ENCODE measurements around the gene NR2E1.

Gene NR2E1

DNA sequence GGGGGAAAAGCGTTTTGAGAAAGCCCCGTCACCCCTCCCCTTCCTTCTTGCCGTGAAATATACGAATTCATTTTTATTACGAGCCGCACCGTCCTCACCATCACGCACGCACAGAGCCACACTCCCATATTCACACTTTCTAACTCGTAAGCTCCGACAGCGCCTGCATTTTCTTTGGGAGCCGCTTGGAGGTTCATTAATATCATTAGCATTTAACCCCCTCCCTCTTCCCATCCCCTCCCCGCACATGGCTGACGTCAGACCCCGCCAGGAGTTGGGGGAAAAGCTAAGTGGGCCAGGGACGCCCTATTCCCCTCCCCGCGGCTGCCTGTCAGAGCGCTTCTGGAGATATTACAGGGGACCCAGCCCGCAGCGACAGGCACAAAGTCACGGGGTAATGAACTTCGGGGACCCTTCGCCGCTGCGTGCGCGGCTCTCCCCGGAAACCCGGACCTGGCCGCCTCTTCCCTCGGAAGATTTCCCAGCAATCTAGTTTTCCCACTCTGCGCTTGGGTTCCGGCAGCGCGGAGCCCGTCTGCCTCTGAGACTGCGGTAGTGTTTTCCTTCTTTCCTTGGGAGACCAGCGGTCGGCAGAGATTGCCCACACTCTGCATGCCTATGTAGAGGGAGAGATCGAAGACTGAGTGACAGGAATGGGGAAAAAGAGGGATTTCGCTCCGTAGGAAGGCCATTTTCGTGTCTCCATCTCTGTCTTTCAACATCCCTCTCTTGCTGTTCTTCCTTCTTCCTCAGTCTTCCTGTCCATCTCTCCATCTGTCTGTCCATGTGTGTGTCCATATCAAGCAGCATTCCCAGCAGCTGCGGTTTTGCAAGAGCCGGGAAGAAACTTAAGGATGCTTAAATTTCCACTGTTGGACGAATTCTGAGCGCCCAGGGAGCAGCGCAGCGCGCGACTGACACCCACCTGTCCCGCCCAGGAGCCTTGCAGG is at the start of gene NR2E1:
Gene NR2E1, plus strand, starts transcription at position 309 of the 950 bp plus-strand sequence. CDS start 744 bp downstream, outside the sequence.
- no peak for DNase-seq (ENCODE audit: low read depth in 1 of 2, low spot score in 1 of 2)

DNA sequence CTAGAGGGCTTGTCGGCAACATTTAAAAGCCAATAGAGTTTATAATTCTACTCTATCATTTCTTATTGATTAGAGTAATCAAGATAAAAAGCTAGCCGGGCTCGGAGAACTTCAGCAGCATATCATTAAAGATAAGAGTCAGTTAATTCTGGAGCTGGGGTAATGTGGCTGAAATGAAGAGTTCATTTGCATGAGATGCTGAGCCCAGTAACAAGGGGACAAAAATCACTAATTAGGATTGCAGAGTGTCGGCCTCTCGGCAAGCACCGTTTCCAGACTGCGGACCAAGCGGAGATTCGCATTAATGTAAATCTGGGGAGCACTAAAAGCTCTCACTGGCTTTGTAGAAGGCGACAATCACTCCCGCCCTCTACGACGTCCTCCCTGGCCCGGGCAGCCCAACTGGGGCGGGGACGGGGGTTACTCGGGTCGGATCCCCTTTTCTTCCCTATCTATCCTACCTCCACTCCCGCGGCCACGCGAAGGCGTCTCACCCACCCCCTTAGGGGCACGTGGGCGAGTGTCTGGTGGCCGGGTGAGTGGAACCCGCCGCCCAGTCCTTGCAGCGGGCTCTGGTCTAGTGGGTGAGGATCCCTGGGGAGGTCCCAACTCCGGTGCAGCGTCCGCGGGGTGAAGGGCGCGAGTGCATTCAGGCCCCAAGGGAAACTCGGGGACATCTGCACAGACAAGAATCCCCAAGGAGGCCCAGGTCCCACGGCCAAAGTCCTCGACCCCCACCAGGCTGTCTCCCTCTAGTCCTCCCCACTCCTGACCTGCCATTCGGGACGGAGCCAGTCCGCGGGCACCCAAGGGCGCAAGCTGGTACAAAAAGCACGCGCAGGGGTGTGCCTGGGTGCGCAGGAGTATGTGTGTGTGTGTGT is 49.0 kb upstream of the NR2E1 start:
- no peak for DNase-seq (ENCODE audit: low read depth in 1 of 2, low spot score in 1 of 2)

DNA sequence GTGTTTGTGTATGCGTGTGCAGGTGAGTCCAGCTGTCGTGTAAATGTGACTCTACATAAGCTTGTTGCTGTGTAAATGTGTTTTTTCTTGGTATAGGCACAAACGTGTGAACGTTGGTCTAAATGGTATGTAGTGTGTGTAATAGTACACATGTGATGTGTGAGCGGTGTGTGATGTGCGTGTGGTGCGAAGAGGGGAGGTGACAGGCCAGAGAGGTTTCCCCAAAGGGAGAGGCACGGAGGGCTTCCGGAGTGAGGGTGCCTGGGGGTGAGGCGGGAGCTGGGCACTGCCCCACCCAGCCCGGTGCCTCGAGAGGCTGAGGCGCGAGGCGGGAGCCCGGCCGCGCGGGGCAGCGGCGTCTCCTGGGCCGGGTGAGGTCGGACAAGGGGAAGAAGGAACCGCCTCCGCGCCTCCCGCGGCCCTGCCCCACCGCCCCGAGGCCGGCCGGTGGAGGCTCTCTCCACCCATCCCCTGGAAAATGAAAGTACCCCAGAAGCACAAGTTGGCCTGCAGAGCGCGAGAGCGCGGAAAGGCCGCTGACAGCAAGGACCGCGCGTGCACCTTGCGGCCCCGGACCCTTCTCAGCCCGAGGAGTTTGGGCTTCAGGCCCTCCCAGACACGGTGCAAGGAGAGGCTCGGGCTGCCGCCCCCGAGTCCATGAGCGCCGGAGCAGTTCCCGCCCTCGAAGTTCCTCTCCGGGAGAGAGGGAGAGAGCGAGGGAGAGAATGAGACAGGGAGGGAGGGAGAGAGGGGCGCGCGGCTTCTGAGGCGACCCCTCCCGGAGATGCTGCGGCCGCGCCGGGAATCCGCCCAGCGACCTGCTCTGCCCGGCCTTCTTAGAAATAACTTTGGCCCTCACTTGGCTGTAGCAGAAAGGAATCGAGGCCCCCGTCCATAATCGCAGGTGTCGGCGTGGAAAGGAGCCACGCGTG is 48.1 kb upstream of the NR2E1 start:
- no peak for DNase-seq (ENCODE audit: low read depth in 1 of 2, low spot score in 1 of 2)

DNA sequence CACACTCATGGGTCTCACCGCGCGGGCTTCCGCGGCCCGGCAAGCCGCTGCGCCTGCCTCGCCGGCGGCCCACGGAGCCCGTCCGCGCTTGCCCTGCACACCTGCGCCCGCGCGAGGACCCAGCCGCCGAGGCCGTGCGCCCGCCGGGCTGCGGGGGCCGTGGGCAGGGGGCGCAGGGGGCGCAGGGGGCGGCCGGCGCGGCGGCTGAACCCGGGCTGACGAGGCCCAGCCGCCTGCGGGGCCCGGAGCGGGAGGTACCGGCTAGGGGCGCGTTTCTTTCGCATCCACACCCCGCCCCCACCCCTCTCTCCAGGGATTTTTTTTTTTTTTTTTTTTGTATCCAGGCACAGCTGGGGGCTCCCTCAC is 47.5 kb upstream of the NR2E1 start:
- DNase-seq (ENCODE audit: low read depth in 1 of 2, low spot score in 1 of 2): no peak

- no peak for DNase-seq (ENCODE audit: low read depth in 1 of 2, low spot score in 1 of 2)
These were observed 46.7 kb upstream of the NR2E1 start for GRCh38 chr6:108118810-108119768.

- no peak for DNase-seq (ENCODE audit: low read depth in 1 of 2, low spot score in 1 of 2)
These were observed 46.1 kb upstream of the NR2E1 start for GRCh38 chr6:108119769-108120141.

GRCh38 chr6:108120311-108120710 is 45.5 kb upstream of the NR2E1 start:
- no peak for DNase-seq (ENCODE audit: low read depth in 1 of 2, low spot score in 1 of 2)

DNA sequence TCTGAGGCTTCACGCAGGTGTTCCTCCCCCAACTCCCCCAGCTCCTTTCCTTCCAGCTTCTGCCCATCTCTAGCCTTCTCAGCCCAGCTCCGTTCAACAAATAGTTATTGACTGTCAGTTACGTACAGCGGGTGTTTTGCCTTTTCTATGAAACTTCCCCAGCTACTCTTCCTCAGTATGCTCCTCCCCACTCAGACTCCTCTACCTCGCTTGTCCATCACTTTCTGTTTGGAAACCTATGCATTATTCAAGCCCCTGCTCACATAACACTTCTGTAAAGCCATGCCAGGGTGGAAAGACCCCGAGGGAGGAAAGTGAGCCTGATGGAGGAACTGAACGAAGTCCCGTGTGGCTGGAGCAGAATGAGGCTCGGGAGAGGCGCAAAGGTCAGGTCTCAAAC is 44.2 kb upstream of the NR2E1 start:
- no peak for DNase-seq (ENCODE audit: low read depth in 1 of 2, low spot score in 1 of 2)

GRCh38 chr6:108123481-108123929 is 42.3 kb upstream of the NR2E1 start:
- no peak for DNase-seq (ENCODE audit: low read depth in 1 of 2, low spot score in 1 of 2)

- no peak for DNase-seq (ENCODE audit: low read depth in 1 of 2, low spot score in 1 of 2)
These were observed 41.9 kb upstream of the NR2E1 start for GRCh38 chr6:108123946-108124345.

DNA sequence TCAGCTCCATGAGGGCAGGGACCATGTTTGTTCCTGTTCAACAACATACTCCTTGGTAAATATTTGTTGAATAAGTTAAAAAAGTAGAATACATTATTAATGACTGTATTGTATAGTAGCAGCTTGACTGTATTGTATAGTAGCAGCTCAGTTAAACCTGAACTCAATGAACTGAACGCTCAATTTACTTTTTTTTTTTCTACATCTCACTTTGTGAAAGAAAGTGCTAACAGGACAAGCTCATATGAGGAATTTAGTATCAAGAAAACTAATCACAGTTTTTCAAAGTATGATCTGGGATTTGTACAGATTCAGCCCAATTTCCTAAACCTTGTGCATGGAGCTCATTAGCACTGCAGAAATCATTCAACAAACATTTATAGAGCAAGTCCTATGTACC is 38.8 kb upstream of the NR2E1 start:
- no peak for DNase-seq (ENCODE audit: low read depth in 1 of 2, low spot score in 1 of 2)

DNA sequence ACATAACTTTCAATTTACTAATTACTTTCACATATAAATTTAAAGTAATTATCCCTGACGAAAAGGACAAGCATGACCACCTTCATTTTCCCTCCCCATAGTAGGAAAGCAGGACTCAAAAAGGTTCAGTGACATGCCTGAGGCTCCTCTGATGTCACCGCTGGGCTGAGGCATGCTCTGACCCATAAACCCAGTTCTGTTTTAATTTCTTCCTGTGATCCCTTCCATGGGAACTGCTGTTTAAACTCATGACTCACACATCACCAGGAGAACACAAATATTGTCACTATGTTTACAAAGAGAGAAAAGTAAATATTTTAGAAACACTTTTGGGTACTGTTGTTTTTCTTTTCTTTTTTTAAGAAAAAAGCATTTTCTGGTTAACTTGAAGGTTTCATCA is 38.0 kb upstream of the NR2E1 start:
- no peak for DNase-seq (ENCODE audit: low read depth in 1 of 2, low spot score in 1 of 2)

DNA sequence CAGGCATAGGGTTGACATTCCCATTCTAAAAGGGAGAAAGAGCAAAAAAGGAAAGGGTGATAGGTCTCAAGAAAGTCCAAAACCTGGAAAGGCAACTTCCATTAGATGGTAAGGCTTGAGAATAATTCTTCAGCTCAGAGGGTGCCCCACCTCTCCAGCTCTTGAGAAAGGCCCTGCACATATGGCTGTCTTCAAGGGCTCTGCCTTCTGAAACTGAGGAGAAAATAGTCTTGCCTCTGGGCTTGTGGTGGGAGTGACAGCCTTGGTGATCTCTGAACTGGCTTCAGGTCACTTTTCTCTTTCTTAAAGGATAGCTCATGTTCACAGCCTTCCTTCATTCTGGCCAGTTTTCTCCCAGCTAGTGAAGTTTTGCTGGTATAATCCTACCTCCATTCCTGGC is 35.6 kb upstream of the NR2E1 start:
- no peak for DNase-seq (ENCODE audit: low read depth in 1 of 2, low spot score in 1 of 2)

DNA sequence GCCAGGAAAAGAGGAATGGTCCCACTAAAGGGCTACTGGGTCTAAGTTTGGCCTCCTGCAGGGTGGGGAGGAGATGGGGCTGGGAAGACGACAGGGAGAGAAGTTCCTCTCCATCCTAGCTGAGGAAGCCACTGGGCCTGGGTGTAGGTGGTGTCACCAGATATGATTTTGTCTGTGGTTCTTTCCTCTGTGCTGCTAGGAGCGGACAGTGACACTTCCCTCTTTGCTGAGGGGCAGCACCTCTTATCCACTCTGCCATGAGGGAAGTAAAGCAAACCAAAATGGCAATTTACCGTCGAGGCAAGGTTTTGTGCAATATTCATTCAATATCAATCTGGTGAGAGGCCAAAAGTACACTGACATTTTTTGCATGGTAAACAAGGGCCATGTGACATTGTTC is 33.0 kb upstream of the NR2E1 start:
- DNase-seq (ENCODE audit: low read depth in 1 of 2, low spot score in 1 of 2): no peak

- DNase-seq (ENCODE audit: low read depth in 1 of 2, low spot score in 1 of 2): no peak
These were observed 32.1 kb upstream of the NR2E1 start for GRCh38 chr6:108133594-108134179.

GRCh38 chr6:108134213-108134970 is 31.4 kb upstream of the NR2E1 start:
- no peak for DNase-seq (ENCODE audit: low read depth in 1 of 2, low spot score in 1 of 2)

GRCh38 chr6:108142240-108142639 is 23.6 kb upstream of the NR2E1 start:
- no peak for DNase-seq (ENCODE audit: low read depth in 1 of 2, low spot score in 1 of 2)

GRCh38 chr6:108145639-108146038 is 20.2 kb upstream of the NR2E1 start:
- DNase-seq (ENCODE audit: low read depth in 1 of 2, low spot score in 1 of 2): no peak

GRCh38 chr6:108152446-108152845 is 13.4 kb upstream of the NR2E1 start:
- DNase-seq (ENCODE audit: low read depth in 1 of 2, low spot score in 1 of 2): no peak
